ENCODE data around the gene RIT1.
A peak's percentile ranks its signal among the peaks of the same experiment; 100 is the strongest.

RIT1 gene

GRCh38 chr1:155856975-155857930 lies 53.9 kb downstream of the RIT1 start, which contains the start of gene GON4L:
TSS of gene GON4L (minus strand) at chr1:155857214. CDS start at chr1:155853780, 3,434 bp downstream.
- peak; percentile 97 for DNase-seq (ENCODE audit: low spot score)

GRCh38 chr1:155856257-155856974 lies 54.7 kb downstream of the RIT1 start:
- DNase-seq (ENCODE audit: low spot score) = no peak

- DNase-seq (ENCODE audit: low spot score) = no peak
Measured at GRCh38 chr1:155850345-155850744, 60.8 kb downstream of the RIT1 start.

- DNase-seq (ENCODE audit: low spot score) = no peak
Measured at GRCh38 chr1:155847823-155848529, 63.2 kb downstream of the RIT1 start.
